SH-SY5Y (cell line): ENCODE measurements around the gene ARSJ.

ENCODE experiments used
- GATA2 ChIP-seq: IDR thresholded peaks from 2 replicates; pipeline ENCODE4 v1.6.1; 2011; ENCODE audit warnings: mild to moderate bottlenecking, low read depth, low read length
- GATA3 ChIP-seq: IDR thresholded peaks from 2 replicates; pipeline ENCODE4 v1.6.1; 2011; ENCODE audit warnings: low read depth, mild to moderate bottlenecking, low read length, moderate library complexity

- TF ChIP-seq GATA2: no peak
- TF ChIP-seq GATA3: no peak
Measured at GRCh38 chr4:113953888-113954287, 25.6 kb downstream of the ARSJ start.
